ENCODE data around the gene CWC15.
A peak's percentile ranks its signal among the peaks of the same experiment; 100 is the strongest.
"Not testable (repeated sequence)": the region's sequence is repeated elsewhere in the genome, so short reads cannot be mapped to it uniquely, and the experiment has no call there.

CWC15 gene

DNA sequence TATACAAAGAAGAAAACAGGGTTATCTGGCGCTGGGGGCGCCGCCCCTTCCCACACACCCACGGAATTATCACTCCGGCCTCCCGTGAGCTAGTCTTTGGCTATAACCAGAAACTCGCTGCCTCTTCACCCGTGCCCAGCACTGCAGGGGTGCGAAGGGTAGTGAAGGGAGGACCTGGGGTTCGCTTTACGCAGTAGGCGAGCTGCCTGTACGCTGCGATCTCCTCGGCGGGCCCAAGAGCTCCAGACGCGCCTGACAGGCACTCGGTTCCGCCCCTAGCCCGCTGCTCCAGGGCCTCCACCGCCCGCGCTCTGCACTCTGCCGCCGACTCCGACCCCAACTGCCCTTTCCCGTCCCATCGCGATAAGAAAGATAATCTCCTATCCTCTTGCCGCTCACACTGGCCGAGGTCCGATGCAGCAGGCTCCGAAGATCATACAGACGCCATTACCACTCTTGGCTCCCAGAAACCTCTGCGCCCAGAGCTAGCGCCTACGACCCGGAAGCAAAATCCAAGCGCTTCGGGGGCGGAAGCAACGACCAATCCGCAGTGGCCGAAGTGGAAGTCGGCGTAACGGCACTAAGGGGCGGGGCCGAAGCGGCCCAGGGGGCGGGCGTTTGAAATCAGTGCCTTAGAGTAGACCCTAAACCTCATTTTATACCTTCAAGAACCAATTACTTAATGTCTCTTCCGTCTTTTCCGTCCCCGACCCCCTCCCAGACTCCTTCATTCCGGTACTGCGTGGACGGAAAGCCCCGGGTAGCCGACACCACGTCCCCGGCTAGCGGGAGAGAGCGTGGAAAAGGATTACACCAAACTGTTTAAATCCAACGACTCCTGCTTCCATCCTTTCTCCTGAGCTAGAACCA lies at the start of gene CWC15, which contains the start of gene KDM4D:
TSS of gene CWC15 (minus strand) at position 458 of the 870 bp plus-strand sequence. CDS start 1,371 bp downstream, outside the sequence.
TSS of gene KDM4D (plus strand) at position 611 of the 870 bp plus-strand sequence. CDS start 23,664 bp downstream, outside the sequence.
- DNase-seq, result peak; percentile 94

GRCh38 chr11:95021468-95021867 lies 48.1 kb upstream of the CWC15 start:
- not testable (repeated sequence) for DNase-seq

GRCh38 chr11:95016139-95016538 lies 42.8 kb upstream of the CWC15 start:
- DNase-seq, result no peak

DNA sequence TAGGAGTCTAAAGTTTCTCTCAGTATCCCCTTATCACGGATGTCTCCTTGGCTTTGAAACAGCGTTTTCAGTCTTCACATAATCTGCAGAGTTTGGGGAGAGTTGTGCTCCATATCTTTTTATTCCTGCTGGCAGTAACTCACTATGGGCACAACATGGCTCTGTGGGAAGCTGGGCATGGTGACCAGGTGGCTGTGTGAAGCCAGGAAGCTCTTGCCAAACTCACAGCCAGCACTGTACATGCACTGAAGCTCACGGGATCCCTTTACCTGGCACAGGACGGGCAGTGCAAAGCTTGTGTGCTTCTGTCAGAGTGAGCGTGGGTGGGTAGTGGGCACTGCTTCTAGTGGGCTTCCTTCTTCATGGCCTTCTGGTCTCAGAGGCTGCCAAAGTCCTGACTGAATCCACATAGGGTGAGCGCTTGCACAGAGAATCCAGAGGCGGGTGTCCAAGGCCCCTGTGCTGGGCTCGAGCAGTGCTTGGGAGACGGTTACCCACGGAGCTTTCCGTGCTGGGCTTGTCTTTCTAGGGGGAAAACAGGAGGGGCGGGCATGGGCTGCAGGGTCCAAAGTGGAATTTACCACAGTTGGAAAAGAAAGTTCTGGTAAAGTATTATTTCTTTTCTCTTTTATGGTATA lies 40.9 kb upstream of the CWC15 start:
- DNase-seq, result no peak

DNA sequence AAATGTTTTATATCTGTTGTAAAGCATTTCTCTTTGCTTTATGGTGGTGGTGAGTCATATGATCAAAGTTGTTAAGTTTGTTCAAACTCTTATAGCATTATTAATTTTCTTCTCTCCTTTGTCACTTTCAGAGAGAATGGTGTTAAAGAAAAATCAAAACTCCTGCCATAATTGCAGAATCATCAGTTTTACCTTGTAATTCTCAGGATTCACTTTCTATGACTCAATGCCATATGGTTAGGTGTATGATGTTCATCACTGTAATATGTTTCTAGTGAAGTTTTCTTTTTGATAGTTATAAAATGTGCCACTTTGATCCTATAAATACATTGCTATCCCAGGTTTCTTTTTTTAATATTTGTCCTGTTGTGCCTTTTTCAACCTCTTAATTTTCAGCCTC lies 38.0 kb upstream of the CWC15 start:
- DNase-seq, result no peak

- DNase-seq, result no peak
Observed at GRCh38 chr11:95005642-95006041, 32.3 kb upstream of the CWC15 start.

GRCh38 chr11:95003716-95004115 lies 30.4 kb upstream of the CWC15 start:
- no peak for DNase-seq

DNA sequence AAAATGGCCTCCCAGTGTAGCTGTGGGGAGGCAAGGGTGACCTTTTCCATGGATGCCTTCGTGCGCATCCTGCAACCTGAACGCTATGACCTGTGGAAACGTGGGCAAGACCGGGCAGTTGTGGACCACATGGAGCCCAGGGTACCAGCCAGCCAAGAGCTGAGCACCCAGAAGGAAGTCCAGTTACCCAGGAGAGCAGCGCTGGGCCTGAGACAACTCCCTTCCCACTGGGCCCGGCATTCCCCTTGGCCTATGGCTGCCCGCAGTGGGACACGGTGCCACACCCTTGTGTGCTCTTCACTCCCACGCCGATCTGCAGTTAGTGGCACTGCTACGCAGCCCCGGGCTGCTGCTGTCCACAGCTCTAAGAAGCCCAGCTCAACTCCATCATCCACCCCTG lies 24.9 kb upstream of the CWC15 start:
- DNase-seq, result no peak

DNA sequence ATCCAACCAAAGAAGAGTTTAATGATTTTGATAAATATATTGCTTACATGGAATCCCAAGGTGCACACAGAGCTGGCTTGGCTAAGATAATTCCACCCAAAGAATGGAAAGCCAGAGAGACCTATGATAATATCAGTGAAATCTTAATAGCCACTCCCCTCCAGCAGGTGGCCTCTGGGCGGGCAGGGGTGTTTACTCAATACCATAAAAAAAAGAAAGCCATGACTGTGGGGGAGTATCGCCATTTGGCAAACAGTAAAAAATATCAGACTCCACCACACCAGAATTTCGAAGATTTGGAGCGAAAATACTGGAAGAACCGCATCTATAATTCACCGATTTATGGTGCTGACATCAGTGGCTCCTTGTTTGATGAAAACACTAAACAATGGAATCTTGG lies 24.1 kb upstream of the CWC15 start:
- DNase-seq, result peak; percentile 8

DNA sequence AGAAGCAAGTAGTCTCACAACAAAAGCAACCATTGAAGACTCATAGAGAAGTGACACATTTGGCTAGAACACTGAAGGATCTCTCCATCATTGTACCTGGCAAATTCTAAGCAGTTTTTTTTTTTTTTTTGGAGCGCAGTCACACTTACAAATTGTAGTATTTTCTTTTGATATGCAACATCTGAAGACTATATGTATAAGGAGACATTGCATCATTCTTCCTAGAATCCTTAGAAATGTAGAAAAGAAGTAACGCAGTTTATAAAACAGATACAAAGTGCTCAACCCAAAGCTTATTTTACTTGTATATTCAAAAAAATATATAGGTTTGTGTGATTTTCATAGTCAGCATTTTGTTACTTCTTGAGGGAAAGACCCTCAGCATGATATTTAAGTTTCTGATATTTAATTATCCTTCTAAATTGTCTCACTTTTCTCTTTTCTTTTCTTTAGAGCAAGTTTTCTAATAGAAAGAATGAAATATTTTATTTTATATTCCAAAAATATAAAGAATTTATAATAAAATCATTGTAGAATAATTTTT lies 20.1 kb upstream of the CWC15 start:
- DNase-seq, result no peak

DNA sequence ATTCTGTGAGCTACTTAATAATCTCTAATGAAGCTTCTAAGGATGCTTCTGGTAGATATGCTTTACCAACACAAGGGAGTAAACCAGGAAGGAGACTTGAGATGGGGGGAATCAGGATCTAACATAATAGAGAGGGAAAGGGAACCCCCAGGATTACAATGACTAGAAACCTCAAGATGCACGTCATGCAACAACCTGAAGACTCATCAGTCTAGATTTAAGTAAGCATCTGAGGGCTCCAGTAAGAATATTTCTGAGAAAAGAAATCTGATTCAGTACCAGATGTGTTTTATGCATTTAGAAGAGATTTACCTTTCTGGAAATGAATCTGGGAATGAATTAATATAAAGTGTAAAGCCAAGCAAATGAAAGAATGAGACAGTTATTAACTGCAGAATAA lies 15.4 kb upstream of the CWC15 start:
- DNase-seq, result no peak

- no peak for DNase-seq
Observed at GRCh38 chr11:94987378-94987777, 14.0 kb upstream of the CWC15 start.

- DNase-seq, result no peak
Observed at GRCh38 chr11:94975599-94975998, 2.2 kb upstream of the CWC15 start.

DNA sequence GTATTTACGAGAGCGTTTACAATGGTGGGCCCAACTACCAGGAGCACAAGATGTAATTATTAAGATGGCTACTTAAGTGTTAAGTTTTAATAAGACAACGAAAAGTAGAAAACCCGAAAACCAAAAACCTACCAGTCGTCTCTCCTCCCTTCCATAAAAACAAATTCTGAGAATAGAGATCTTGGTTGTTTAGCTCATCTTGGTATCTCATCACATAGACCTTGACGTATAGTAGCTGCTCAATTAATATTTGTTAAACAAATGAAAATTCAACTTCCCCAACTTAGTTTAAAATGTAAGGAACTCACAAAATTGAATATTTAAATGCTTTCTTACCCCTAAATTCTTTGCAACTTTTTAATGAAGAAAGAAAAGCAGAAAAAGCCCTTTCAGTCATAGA lies 822 bp upstream of the CWC15 start:
- DNase-seq, result no peak

GRCh38 chr11:94972700-94973098 lies 657 bp downstream of the CWC15 start:
- DNase-seq, result no peak

- DNase-seq, result peak; percentile 21
Observed at GRCh38 chr11:94968334-94968958, 4.9 kb downstream of the CWC15 start.

DNA sequence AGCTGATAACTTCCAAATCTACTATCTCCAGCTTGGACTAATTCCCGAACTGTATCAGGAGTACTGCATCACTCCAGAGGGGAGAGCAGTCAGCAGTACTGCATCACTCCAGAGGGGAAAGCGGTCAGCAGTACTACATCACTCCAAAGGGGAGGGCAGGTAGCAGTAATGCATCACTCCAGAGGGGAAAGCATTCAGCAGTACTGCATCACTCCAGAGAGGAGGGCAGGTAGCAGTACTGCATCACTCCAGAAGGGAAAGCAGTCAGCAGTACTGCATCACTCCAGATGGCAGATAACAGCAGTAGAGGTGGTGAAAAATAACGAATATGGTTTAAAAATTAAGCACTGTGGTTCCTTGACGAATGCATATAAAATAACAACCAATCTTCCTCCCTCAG lies 8.4 kb downstream of the CWC15 start:
- no peak for DNase-seq

DNA sequence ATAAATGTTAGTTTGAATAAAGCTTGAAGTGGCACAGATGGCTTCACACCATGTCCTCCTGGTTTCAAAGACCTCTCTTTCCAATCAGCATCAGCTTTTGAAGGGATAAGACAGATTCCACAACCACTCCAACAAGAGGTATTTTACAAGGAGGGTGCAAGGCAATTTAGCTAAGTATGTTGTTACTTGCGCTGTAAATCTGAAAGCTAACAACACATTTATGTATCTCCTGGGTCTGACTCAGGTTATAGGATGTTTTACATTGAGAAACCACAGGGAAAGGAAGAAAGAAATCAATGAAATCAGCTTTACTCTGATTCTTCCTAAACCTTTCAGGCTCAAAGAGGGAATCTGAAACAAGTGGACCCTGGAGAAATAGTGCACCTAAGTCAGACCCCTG lies 12.1 kb downstream of the CWC15 start:
- no peak for DNase-seq

DNA sequence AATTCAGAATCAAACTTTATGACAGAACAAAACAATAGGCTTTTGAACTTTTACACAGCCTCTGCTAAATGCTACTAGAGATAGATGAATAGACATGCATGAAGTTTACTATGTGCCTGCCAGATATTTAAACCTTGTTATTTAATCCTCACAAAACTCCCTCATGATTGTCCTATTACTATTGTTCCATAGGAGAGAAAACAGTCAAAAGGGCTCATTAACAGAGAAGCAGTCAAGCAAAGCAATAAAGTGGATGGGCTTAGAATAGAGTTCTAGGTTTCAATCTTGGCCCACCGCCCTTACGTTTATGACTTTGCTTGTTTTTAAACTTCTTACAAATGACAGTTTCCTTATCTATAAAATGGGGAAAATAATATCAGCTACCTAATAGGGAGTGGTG lies 12.9 kb downstream of the CWC15 start:
- DNase-seq, result no peak

- DNase-seq, result no peak
Observed at GRCh38 chr11:94959179-94959578, 14.2 kb downstream of the CWC15 start.

- no peak for DNase-seq
Observed at GRCh38 chr11:94958121-94958696, 15.1 kb downstream of the CWC15 start.

GRCh38 chr11:94956963-94957362 lies 16.4 kb downstream of the CWC15 start:
- no peak for DNase-seq

GRCh38 chr11:94954753-94955152 lies 18.6 kb downstream of the CWC15 start:
- DNase-seq, result no peak
